ENCODE measurements around the gene DNAH5. TPM values are rescaled to one million over a fixed set of nuclear protein-coding genes. Genes with fewer than 3 reads are reported as not detected.

Gene DNAH5, protein sequence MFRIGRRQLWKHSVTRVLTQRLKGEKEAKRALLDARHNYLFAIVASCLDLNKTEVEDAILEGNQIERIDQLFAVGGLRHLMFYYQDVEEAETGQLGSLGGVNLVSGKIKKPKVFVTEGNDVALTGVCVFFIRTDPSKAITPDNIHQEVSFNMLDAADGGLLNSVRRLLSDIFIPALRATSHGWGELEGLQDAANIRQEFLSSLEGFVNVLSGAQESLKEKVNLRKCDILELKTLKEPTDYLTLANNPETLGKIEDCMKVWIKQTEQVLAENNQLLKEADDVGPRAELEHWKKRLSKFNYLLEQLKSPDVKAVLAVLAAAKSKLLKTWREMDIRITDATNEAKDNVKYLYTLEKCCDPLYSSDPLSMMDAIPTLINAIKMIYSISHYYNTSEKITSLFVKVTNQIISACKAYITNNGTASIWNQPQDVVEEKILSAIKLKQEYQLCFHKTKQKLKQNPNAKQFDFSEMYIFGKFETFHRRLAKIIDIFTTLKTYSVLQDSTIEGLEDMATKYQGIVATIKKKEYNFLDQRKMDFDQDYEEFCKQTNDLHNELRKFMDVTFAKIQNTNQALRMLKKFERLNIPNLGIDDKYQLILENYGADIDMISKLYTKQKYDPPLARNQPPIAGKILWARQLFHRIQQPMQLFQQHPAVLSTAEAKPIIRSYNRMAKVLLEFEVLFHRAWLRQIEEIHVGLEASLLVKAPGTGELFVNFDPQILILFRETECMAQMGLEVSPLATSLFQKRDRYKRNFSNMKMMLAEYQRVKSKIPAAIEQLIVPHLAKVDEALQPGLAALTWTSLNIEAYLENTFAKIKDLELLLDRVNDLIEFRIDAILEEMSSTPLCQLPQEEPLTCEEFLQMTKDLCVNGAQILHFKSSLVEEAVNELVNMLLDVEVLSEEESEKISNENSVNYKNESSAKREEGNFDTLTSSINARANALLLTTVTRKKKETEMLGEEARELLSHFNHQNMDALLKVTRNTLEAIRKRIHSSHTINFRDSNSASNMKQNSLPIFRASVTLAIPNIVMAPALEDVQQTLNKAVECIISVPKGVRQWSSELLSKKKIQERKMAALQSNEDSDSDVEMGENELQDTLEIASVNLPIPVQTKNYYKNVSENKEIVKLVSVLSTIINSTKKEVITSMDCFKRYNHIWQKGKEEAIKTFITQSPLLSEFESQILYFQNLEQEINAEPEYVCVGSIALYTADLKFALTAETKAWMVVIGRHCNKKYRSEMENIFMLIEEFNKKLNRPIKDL (N-terminal part only)
- total RNA-seq (2022; extraction: Qiagen RNA extraction; ENCODE audit: low read depth): 0.88 to 1.8 TPM (median 1.5 TPM) in 5 replicates

DNA sequence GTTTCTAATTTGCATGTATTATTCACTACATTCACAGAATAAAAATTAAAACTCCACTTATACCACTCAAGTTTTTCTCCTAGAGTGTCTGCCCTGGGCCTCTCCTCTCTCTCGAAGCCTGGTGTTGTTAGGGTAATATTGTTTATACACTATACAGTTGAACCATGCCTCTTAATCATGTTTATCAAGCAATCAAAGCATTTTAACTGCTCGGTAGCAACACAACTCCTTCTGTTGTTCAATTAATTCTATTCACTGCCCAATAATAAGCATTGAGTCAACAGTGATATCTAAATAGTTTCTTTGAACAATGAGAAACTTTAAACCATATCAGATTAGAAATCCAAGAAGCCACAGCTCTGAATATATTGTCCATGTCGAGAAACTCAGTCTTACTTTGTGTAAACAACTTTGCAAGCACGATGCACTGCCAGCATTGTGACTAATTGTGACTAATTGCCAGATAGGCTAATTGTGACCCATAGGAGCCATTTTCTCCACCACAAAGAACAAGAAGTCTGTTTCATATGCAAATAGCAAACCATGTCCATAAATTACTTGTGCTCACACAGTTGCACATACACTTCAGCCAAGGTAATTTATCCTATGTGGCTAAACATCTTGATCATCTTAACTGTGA, at the start of gene DNAH5:
DNAH5 (minus strand) TSS at position 129 of the 640 bp plus-strand sequence. CDS start 250 bp downstream, outside the sequence.

Other genes with a start within 250 kb of the DNAH5 start
- gene TRIO, start 198.7 kb upstream of the DNAH5 start, total RNA-seq (2022; extraction: Qiagen RNA extraction; ENCODE audit: low read depth): 86.2 to 102 TPM (median 95.8 TPM) in 5 replicates